Measurements from ENCODE around the gene ANKRD26. TPM values are rescaled to one million over a fixed set of nuclear protein-coding genes. Genes with fewer than 3 reads are reported as not detected.

Gene ANKRD26
- polyA plus RNA-seq, 1 donor, result 23.1 TPM

DNA sequence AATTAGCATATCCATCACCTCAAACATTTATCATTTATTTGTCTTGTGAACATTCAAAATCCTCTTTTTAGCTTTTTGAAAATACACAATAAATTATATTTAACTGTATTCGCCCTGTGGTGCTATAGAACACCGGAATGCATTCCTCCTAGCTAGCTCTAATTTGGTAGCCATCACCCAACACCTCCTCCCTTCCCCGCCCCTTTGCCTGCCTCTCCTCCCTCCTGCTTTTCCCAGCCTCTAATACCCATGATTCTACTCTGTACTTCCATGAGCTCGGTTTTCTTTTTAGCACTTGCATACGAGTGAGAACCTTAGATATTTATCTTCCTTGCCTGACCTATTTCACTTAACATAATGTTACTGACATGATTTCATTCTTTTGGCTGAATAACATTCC lies 80.1 kb downstream of the ANKRD26 start:
- no peak for DNase-seq

DNA sequence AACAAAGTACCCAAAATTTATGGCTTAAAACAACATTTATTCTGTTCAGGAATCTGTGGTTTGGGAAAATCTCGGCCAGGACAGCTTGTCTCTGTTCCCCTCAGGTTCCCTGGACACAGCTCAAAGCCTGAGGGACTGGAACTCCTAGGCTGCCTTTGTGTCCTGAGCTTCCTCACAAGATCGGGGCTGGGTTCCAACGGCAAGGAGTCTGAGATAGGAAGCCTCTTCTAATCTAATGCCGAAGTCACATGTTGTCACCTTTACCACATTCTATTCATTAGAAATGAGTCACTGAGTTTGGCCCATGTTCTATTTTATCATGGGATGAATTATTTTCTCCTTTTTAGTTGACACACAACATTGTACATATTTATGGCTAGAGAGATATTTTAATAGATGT lies 80.5 kb downstream of the ANKRD26 start:
- DNase-seq, result no peak

DNA sequence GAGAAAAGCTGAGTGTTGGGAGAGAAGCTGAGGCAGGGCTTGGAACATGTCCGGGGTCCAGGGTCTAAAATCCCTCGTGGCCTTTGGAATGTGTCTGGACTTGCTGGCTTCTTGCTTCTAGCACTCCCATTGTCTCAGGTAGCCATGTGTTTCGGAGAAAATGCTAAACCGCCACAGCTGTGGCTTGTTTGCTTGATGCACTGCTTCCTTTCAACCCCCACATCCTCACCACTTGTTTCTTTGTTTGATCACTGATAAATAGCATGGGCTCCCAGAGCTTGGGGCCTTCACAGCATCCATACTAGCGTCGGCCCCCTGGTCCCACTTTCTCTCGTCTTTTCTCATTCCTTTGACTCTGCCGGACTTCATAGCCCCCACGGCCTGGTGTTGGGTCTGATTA lies 102.7 kb downstream of the ANKRD26 start:
- DNase-seq, result no peak

DNA sequence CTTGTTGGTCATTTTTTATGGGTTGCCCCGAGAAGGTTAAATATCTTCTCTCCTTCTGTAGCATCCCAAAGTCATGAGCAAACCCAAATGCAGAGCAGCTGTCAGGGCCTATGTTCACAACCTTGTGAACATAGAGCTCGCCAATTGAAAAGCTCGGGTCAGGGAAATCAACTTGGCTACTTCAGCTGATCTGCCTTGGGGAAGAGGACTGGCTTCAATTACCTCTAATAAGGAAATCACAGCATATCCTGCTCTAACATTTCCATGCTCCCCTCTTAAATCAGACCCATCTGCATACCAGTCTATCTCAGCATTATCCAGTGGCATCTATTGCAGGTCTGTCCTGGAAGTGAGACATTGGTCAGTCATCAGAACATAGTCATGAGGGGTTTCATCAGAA lies 105.6 kb downstream of the ANKRD26 start:
- DNase-seq, result no peak

DNA sequence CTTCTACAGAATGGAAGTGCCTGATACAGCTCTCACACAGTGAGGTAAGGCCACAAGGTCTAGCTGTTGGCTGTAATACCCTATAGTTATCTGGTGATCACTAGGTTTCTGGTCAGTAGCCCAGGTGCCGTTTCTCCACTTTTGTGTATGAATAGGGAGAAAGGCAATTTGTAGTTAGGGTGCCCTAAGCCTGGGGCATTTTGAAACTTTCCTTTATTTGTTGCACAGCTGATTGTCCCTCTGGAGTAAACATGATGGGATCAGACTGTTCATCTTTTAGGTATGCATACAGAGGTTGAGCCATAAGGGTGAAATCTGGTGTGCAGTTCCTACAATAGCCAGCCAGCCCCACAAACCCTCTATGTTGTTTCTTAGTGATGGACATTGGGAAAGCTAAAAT lies 112.4 kb downstream of the ANKRD26 start:
- no peak for DNase-seq

DNA sequence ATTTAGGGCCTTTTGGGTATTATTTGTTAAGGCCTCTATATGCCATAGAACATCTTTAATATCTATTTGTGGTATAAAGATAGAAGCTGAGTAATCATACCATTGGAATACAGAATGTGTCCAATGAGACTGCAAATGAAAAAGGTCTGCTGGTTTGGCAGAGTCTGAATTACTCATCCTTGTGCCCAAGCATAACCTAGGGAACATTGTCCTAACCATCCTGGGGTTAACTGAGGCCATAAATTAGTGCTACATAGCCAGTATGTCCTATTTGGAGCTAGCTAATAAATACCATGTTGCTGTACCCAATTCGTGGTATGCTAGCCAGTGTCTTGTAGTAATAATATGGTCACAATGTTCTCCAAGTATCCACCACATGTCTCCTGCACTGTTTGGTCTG lies 117.1 kb downstream of the ANKRD26 start:
- DNase-seq, result no peak

DNA sequence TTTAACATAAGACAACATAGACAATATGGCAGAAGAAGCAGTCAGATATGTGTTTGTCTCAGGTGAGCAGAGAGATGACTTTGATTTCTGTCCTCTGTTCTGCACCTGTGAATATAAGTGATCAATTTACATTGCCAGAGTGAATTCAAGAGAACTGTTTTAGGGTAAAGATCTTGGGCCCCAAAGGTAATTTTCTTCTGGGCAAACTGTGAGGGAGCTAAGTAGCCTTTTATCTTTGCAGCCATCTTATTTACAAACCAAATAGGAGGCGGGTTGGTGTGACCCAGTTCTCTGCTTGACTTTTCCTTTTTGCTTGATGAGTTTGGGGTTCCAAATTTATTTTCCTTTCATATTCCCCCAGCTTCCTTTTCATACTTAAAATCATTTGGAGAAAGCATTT lies 118.2 kb downstream of the ANKRD26 start:
- no peak for DNase-seq

DNA sequence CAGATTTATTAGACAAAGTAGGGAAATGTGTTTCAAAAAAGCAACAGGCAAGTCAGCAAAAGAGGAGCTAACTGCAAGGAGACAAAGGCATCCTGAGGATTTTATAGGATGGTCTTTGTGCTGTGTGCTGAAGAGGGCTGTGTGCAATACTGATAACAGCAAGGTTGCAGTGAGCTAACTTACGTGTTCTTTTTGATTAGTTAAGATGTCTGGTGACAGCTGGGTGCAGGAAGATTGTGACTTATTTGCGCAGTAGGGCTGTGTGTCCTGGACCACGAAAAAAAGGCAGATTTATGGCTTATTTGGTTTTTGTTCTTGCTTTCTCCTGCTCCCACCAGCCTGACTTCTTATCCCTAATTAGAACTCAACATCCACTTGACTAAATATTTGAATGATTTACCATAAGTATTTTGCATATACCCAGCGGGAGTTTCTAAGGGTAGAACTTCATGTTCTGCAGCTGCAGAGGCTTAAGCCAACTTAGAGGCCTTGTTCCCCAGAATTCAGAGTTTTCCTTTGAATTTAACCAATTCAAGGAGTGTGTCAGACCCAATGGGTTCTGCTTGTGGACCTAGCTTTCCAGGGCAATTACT lies 119.0 kb downstream of the ANKRD26 start:
- no peak for DNase-seq

DNA sequence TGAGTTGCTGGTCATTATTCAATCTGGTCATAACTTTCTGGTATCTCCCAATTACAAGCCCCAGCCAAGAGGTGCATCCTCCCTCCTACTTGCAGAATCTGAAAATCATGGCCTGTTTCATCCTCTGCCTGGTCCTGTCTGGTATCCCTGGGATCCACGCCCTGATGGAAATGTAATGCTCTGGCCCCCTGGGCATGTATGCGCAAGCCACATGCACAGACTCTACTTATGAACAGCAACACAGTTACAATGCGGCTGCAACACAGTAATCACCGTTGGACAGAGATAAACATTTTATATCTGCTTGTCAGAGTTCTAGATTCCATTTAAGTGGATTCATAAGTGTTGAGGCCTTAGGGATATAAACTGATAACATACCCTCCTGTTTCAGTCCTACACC lies 121.8 kb downstream of the ANKRD26 start:
- no peak for DNase-seq

DNA sequence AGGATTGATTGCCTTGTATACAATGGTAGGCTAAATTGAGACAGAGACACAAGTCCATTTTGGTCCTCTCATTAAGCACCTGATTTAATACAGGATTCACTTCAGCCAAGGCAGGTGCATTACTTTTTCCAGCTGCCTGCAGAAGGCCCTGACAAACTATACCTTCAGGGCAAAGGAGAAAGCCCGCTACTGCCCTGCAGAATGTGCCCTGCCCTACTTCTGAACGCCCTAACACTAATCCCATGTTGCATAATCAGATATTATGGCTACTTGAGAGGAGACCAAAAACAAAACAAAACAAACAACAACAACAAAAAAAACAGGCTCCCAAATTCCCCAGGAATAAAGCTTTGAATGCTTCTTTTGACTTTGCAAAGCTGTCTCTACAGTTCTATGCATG lies 122.7 kb downstream of the ANKRD26 start:
- DNase-seq, result no peak

DNA sequence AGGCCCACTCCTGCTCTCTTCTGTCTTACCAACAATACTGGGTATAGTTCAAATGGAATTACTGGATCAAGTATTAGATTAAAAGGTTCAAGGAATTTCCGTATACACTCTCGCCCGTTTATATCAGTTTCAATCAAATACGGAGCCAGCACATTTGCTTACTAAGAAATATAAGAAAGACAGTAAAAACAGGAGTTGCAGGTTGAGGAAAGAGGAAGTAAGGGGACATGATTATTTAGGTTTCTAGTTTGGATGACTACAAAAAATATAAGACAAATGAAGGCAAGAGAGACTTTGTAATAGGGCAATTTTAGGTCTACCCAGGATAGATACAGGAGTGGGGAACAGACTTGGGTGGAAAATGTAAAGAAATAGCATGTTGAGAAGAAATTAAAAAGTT lies 129.6 kb downstream of the ANKRD26 start:
- DNase-seq, result no peak

DNA sequence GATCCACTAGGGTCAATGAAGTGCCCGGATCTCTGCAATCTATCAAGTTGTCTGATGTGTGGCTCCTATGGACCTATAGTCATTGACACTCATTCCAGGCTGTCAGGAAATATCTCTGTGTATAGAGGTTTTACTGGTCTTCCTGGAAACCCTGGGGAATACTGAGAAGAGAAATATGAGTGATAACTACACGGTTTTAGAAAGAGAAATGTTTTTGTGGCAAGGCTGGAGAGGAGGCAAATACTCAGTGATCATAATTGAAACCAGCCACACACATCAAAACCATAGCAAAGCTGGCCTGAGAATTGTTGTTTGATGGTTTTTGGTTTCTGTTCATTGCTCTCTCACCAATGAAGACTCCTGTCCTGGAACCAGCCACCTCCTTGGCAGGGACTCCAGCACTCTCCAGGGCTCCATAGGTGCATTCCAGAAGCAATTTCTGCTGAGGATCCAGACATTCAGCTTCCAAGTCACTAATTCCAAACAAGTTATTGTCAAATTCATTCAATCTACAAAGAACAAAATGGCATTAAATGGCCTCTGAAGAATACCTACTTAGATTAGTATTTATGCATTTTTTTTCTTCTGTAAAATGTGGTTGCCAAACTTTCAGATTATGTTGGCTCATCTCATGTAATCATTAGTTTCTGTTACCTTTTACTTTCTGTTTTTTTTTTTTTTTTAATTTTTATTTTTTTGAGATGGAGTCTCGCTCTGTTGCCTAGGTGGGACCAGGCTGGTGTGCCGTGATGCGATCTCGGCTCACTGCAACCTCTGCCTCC lies 131.0 kb downstream of the ANKRD26 start:
- no peak for DNase-seq

DNA sequence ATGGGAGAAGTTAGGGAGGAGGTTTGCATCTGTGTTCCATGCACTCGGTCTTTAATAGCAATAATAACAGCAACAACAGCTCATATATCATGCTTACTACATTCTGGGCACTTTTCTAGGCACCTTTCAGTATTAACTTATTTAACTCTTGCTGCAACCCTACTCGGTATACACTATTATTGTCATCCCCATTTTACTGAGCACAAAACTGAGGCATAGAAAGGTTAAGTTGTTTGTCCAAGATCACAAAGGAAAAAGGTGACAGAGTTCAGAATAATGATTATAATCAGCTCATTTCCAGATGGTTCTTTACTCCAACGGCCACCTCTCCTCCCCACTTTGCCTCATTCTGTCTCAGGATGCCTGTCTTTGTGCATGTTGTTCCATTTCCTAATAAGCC lies 137.5 kb downstream of the ANKRD26 start:
- DNase-seq, result no peak

DNA sequence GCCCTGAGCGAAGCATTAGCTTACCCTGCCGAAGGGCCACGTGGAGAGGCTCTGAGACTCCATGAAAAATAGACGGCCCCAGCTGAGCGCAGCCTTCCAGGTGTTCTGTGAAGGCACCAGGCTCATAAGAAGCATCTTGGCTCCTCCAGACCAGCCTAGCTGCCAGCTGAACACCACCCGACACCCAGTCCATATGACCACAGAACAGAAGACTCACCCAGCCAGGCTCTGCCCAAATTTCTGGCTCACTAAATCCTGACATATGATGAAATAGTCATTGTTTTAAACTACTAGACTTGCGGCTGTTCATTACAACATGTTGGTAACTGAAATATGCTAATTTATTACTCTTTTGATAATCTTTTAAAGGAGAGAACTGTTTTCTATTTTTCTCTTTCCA lies 140.0 kb downstream of the ANKRD26 start:
- DNase-seq, result no peak

DNA sequence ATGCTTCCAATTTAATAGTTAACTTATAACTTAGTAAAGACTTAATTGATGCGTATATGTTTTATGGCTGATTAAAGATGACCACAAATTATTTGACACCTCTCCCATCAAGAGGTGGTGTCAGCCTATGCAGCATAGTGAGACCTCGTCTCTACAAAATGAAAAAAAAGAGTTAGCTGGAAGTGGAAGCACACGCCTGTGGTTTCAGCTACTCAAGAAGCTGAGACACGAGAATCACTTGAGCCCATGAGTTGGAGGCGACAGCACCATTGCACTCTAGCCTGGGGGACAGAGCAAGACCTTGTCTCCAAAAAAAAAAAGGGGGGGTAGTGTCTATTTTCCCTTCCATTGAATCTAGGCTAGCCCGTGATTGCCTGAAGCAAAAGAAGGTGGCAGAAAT lies 140.5 kb downstream of the ANKRD26 start:
- no peak for DNase-seq

Other genes starting within 250 kb of the ANKRD26 start
- 72.4 TPM for gene ABI1, start 239.5 kb downstream of the ANKRD26 start, polyA plus RNA-seq (ENCODE audit: insufficient read length)
- 135 TPM for gene YME1L1, start 53.9 kb upstream of the ANKRD26 start, polyA plus RNA-seq (ENCODE audit: insufficient read length)
- 21.9 TPM for gene MASTL, start 54.9 kb upstream of the ANKRD26 start, polyA plus RNA-seq (ENCODE audit: insufficient read length)
- 39.0 TPM for gene ACBD5, start 140.3 kb upstream of the ANKRD26 start, polyA plus RNA-seq (ENCODE audit: insufficient read length)